ENCODE results near the gene MSANTD2. TPM values are rescaled to one million over a fixed set of nuclear protein-coding genes. Genes with fewer than 3 reads are reported as not detected.

The MSANTD2 gene
- total RNA-seq, 1 experiment from 2014 or later: 8.6 TPM

GRCh38 chr11:124843616-124843910 is 43.4 kb upstream of the MSANTD2 start:
- no peaks in the 10 kb centered on the region for H3K79me2 ChIP-seq (ENCODE audit: insufficient read depth, low read length)
- no TSS peak for BruUV-seq (replicated peaks)
- ChIA-PET RAD21 (ENCODE audit: low non-redundant PET in 1 of 2, low total read pairs in 2 of 2, uncharacterized antibody in 2 of 2, unreplicated experiment in 2 of 2) (no interaction called here), POLR2A (interaction anchor here (0.7 kb wide), 1 partner anchor 33 kb away, joined by 3 read pairs; no protein-coding TSS in a partner anchor), CTCF (no interaction called here)
- H3K9me2 ChIP-seq (ENCODE audit: insufficient read depth): no peaks in the 10 kb centered on the region
- no peaks in the 10 kb centered on the region for H4K20me1 ChIP-seq (ENCODE audit: insufficient read depth)
- H3K4me1 ChIP-seq (ENCODE audit: control insufficient read depth in 1 of 2, insufficient read depth in 2 of 2, low read length in 2 of 2): no peaks in the 10 kb centered on the region
- intact Hi-C loops (cut with micrococcal nuclease): no loop called here
- DNase-seq (ENCODE audit: low read depth, low spot score) (no peak), ATAC-seq (no peak)
- no peaks in the 10 kb centered on the region for H3K9me3 ChIP-seq (ENCODE audit: control insufficient read depth in 1 of 2, insufficient read depth in 1 of 2, low read depth in 1 of 2, low read length in 2 of 2)
- H2AFZ ChIP-seq (ENCODE audit: low read depth, low read length, poor library complexity, severe bottlenecking): no peak overlapping the region
- no peaks in the 10 kb centered on the region for H3K36me3 ChIP-seq (ENCODE audit: control insufficient read depth in 1 of 2, insufficient read depth in 2 of 2, low read length in 2 of 2)
- peaks cover 53% of the 10 kb centered on the region for H3K27me3 ChIP-seq (ENCODE audit: insufficient read depth, low read length)
- TF ChIP-seq ZNF274 (IDR thresholded peaks at IDR 0.05; ENCODE audit: low read depth, low read length) (no peak), MAX (IDR thresholded peaks at IDR 0.05) (no peak), FOSL1 (IDR thresholded peaks at IDR 0.05; ENCODE audit: low read depth) (no peak), ZFX (IDR thresholded peaks at IDR 0.05) (no peak), JUND (IDR thresholded peaks at IDR 0.05) (no peak), CEBPB (IDR thresholded peaks at IDR 0.05; ENCODE audit: low read depth) (no peak), REST (IDR thresholded peaks at IDR 0.05; ENCODE audit: low read depth) (no peak), SRF (IDR thresholded peaks at IDR 0.05; ENCODE audit: low read depth) (no peak), POLR2AphosphoS5 (IDR thresholded peaks at IDR 0.05; ENCODE audit: low read depth, low read length) (no peak), YY1 (IDR thresholded peaks at IDR 0.05; ENCODE audit: extremely low read depth, insufficient replicate concordance, low read depth, low read length) (no peak)
- H3K27ac ChIP-seq (ENCODE audit: low read depth, low read length): no peak overlapping the region
- H3K4me2 ChIP-seq (ENCODE audit: low read length): no peak overlapping the region
- no peak overlapping the region for H3K4me3 ChIP-seq (replicated peaks in 1 of 2; ENCODE audit: low read depth in 1 of 2, low read length in 2 of 2)
- no peak overlapping the region for H3K9ac ChIP-seq (ENCODE audit: low read length)

Measured in HCT116 (cell line).